ENCODE results near the gene MST1.

The MST1 gene

DNA sequence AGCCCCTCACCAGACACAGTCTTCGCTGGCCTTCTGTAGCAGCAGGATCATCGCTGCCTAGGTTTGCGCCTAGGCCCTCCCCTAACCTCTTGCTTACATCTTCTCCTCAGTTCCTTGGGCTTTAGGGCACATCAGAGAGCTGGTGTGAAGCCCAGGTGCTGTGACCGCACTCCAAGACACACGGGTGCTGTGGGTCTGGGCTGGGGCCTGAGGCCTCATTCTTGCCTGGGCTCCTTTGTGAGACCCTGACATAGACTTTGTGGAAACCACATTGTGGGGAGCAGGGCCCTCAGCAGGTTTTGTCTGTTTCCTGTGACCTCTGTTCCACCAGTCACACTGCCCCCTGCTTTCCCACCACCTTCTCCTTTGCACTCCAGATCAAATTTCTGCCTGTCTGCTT is 22.2 kb upstream of the MST1 start:
- no peak overlapping the region for H3K4me3 ChIP-seq (ENCODE audit: low read depth in 1 of 2, low read length in 2 of 2)
- H4K20me1 ChIP-seq (ENCODE audit: insufficient read depth, low read length): no peaks in the 10 kb centered on the region; the same call in 1 of the 2 replicates
- H3K4me1 ChIP-seq (ENCODE audit: insufficient read depth, low read length): peaks cover 12% of the 10 kb centered on the region
- H3K9me3 ChIP-seq (ENCODE audit: insufficient read depth, low read length, severe bottlenecking): no peaks in the 10 kb centered on the region
- no peaks in the 10 kb centered on the region for H3K79me2 ChIP-seq (ENCODE audit: insufficient read depth, low read length)
- no peak overlapping the region for H3K4me2 ChIP-seq (ENCODE audit: insufficient read depth, low read length)
- no peaks in the 10 kb centered on the region for H3K27me3 ChIP-seq (ENCODE audit: insufficient read depth, low read length, poor library complexity)
- H3K27ac ChIP-seq (ENCODE audit: low read length): no peak overlapping the region
- ATAC-seq (ENCODE audit: insufficient read depth, low read depth) (no peak), DNase-seq (no peak)
- H2AFZ ChIP-seq (ENCODE audit: low read depth, low read length): no peak overlapping the region
- no peak overlapping the region for H3K9ac ChIP-seq (ENCODE audit: low read depth, low read length)
- TF ChIP-seq, protein P1, sequence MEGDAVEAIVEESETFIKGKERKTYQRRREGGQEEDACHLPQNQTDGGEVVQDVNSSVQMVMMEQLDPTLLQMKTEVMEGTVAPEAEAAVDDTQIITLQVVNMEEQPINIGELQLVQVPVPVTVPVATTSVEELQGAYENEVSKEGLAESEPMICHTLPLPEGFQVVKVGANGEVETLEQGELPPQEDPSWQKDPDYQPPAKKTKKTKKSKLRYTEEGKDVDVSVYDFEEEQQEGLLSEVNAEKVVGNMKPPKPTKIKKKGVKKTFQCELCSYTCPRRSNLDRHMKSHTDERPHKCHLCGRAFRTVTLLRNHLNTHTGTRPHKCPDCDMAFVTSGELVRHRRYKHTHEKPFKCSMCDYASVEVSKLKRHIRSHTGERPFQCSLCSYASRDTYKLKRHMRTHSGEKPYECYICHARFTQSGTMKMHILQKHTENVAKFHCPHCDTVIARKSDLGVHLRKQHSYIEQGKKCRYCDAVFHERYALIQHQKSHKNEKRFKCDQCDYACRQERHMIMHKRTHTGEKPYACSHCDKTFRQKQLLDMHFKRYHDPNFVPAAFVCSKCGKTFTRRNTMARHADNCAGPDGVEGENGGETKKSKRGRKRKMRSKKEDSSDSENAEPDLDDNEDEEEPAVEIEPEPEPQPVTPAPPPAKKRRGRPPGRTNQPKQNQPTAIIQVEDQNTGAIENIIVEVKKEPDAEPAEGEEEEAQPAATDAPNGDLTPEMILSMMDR (IDR thresholded peaks at IDR 0.05; ENCODE audit: borderline replicate concordance, extremely low read depth, low read length, poor library complexity, severe bottlenecking): no peak
- no peak for TF ChIP-seq EZH2 (IDR thresholded peaks at IDR 0.05; ENCODE audit: borderline replicate concordance, low read depth, low read length, severe bottlenecking)
- peaks cover 26% of the 10 kb centered on the region; the same call in 1 of the 2 replicates for H3K36me3 ChIP-seq (ENCODE audit: insufficient read depth, low read length)

DNA sequence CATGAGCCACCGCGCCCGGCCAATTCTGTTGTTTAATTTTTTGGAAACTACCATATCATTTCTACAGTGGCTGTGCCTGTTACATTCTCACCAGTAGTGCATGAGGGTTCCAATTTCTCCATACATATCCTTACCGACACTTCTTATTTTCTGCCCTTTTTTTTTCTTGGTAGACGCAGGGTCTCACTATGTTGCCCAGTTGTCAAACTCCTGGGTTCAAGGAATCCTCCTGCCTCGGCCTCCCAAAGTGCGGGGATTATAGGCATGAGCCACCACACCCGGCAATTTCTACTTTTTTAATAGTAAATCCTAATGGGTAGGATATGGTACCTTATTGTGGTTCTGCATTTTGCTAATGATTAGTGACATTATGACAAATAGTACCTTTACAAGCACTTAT is 20.6 kb upstream of the MST1 start:
- ATAC-seq (ENCODE audit: insufficient read depth, low read depth) (no peak), DNase-seq (no peak)
- H3K9ac ChIP-seq (ENCODE audit: low read depth, low read length): no peak overlapping the region
- TF ChIP-seq EZH2 (IDR thresholded peaks at IDR 0.05; ENCODE audit: borderline replicate concordance, low read depth, low read length, severe bottlenecking): no peak
- TF ChIP-seq, protein P1 (IDR thresholded peaks at IDR 0.05; ENCODE audit: borderline replicate concordance, extremely low read depth, low read length, poor library complexity, severe bottlenecking): no peak
- H2AFZ ChIP-seq (ENCODE audit: low read depth, low read length): no peak overlapping the region
- no peak overlapping the region for H3K4me2 ChIP-seq (ENCODE audit: insufficient read depth, low read length)
- H4K20me1 ChIP-seq (ENCODE audit: insufficient read depth, low read length): no peaks in the 10 kb centered on the region; the same call in 1 of the 2 replicates
- H3K4me3 ChIP-seq (ENCODE audit: low read depth in 1 of 2, low read length in 2 of 2): no peak overlapping the region
- no peaks in the 10 kb centered on the region for H3K9me3 ChIP-seq (ENCODE audit: insufficient read depth, low read length, severe bottlenecking)
- peaks cover 12% of the 10 kb centered on the region for H3K4me1 ChIP-seq (ENCODE audit: insufficient read depth, low read length)
- no peak overlapping the region for H3K27ac ChIP-seq (ENCODE audit: low read length)
- H3K27me3 ChIP-seq (ENCODE audit: insufficient read depth, low read length, poor library complexity): no peaks in the 10 kb centered on the region
- H3K79me2 ChIP-seq (ENCODE audit: insufficient read depth, low read length): no peaks in the 10 kb centered on the region
- H3K36me3 ChIP-seq (ENCODE audit: insufficient read depth, low read length): peaks cover 29% of the 10 kb centered on the region

DNA sequence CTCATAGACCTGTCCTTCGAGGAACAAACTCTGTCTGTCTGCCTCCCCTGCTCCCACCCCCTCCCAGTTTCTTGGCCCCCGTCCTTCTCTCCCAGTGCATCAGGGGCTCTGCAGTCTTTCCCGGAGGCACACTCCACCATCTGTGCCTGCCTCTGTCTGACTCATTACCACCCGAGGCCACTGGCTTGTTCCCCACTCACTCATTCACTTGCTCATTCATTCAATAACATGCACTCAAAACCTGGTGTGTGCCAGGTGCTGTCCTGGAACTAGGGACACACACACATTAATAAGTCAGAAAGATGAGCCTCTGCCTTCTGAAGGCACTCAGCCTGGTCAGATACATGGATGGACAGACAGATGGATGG is 17.8 kb upstream of the MST1 start:
- ATAC-seq (ENCODE audit: insufficient read depth, low read depth): no peak

More for the DNA sequence above, 17.8 kb upstream of the MST1 start:
- no peak overlapping the region for H2AFZ ChIP-seq (ENCODE audit: low read depth, low read length)
- H3K4me2 ChIP-seq (ENCODE audit: insufficient read depth, low read length): no peak overlapping the region
- H3K79me2 ChIP-seq (ENCODE audit: insufficient read depth, low read length): no peaks in the 10 kb centered on the region
- no peak overlapping the region for H3K9ac ChIP-seq (ENCODE audit: low read depth, low read length)
- no peak for TF ChIP-seq EZH2 (IDR thresholded peaks at IDR 0.05; ENCODE audit: borderline replicate concordance, low read depth, low read length, severe bottlenecking)
- TF ChIP-seq, protein P1 (IDR thresholded peaks at IDR 0.05; ENCODE audit: borderline replicate concordance, extremely low read depth, low read length, poor library complexity, severe bottlenecking): no peak
- no peaks in the 10 kb centered on the region for H3K27me3 ChIP-seq (ENCODE audit: insufficient read depth, low read length, poor library complexity)
- H3K27ac ChIP-seq (ENCODE audit: low read length): no peak overlapping the region
- H4K20me1 ChIP-seq (ENCODE audit: insufficient read depth, low read length): peaks cover 4% of the 10 kb centered on the region; the same call in 1 of the 2 replicates
- H3K36me3 ChIP-seq (ENCODE audit: insufficient read depth, low read length): peaks cover 39% of the 10 kb centered on the region
- no peaks in the 10 kb centered on the region for H3K4me1 ChIP-seq (ENCODE audit: insufficient read depth, low read length)
- H3K9me3 ChIP-seq (ENCODE audit: insufficient read depth, low read length, severe bottlenecking): no peaks in the 10 kb centered on the region
- no peak overlapping the region for H3K4me3 ChIP-seq (ENCODE audit: low read depth in 1 of 2, low read length in 2 of 2)
- no peak for DNase-seq

Measured in DND-41 (cell line).